ENCODE results near the gene SHISA5. TPM values are rescaled to one million over a fixed set of nuclear protein-coding genes. Genes with fewer than 3 reads are reported as not detected.

Gene SHISA5
- total RNA-seq, 2 experiments from 2014 or later: 266 to 271 TPM

DNA sequence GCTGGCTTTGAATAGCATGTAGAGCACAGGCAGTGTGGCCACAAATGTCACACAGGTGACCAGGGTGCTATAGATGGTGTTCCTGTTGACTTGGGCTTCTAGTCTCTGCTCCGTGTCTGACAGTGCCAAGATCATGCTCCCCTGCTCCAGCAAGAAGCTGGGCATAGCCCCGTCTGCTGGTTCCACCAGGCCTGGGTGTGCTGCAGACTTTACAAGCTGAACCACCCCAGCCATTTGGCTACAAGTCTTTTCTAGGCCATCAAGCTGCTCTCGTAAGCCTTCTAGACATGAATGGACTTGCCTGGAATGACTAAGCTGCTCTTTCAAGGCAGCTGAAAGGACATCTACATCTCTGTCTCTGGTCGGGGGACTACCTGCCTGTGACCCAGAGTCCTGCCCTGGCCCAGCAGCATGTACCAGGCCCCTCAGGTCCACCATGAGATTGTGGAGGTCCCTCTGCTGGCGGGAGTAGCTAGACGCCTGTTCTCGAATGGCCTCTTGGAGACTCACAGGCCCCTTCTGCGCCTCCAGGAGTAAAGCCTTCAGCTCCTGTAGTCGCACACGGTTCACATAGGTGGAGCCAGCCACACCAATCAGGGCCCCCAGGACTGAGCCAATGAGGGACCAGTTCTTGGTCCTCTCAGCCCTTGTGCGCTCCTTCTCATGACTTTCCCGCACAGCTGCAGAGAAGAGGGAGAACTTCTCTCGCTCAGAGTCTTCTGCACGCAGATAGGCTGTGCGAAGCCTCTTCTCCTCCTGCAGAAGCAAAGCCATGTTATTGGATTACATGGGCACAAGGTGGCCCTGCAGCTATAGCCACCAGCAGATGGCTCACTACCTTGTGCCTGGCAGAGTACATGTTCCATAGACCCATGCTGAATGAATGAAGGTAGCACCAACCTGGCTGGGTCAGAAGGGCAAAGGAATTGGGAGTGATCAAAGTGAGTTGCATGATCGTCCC is 71.3 kb downstream of the SHISA5 start:
- DNase-seq: peak; percentile 22
- Mint-ChIP-seq H3K27ac (no peak overlapping the region), H3K36me3 (ENCODE audit: low read depth) (peaks cover 19% of the 10 kb centered on the region), H3K27me3 (peaks cover 11% of the 10 kb centered on the region), H3K4me3 (no peak overlapping the region), H3K9me3 (no peaks in the 10 kb centered on the region), H3K4me1 (peaks cover 21% of the 10 kb centered on the region)
- POLR2A ChIA-PET: no interaction called here
- CTCF ChIA-PET: interaction anchor here (0.6 to 5.5 kb wide), 10 partner anchors 13 to 389 kb away, joined by 3 to 80 read pairs (median 4); partner anchors contain the start of gene ATRIP

DNA sequence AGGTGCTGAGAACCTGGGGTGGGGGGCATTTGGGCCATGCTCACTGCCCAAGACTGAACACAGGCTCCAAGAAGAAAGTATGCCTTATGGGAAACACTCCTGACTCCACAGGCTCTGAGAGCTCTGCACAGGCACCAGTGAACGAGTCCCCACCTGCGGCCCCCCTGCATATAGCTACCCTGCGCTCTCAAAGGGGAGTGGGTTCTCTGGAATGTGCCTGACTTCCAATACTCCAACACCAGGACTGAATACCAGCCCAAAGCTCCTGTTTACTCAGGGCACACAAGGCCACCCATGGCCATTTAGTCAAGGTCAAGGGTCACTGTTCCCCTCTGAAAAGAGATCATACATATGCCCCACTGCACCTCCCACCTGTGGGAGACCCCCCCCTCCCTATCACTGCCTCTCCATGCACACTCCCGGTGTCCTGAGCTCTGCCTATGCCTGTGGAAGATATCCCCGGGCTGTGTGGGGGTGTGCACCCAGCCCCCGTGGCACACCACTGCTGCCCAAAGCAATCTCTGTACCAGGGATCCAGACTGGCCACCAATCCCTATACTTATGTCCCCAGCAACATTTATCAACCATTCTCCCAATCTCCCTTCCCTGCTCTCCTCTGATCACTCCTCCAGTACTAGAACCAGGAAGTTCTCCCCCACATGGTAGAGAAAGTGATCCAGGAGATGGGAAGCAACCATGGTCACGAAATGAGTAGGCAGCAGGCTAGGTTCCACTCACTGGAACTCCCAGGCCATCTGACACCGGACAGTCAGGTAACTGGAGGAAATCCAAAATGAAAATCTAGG is 72.5 kb downstream of the SHISA5 start:
- H3K27ac Mint-ChIP-seq: peak overlapping the region; percentile 62
- peaks cover 20% of the 10 kb centered on the region for H3K27me3 Mint-ChIP-seq
- DNase-seq: no peak
- peaks cover 19% of the 10 kb centered on the region for H3K4me1 Mint-ChIP-seq
- POLR2A ChIA-PET: no interaction called here
- CTCF ChIA-PET: interaction anchor here (0.5 to 5.5 kb wide), 4 partner anchors 9 to 188 kb away, joined by 3 to 76 read pairs (median 4); partner anchors contain the start of genes ATRIP, CCDC51 and TMA7
- peak overlapping the region; percentile 69 for H3K4me3 Mint-ChIP-seq
- H3K9me3 Mint-ChIP-seq: no peaks in the 10 kb centered on the region
- peaks cover 19% of the 10 kb centered on the region for H3K36me3 Mint-ChIP-seq (ENCODE audit: low read depth)

DNA sequence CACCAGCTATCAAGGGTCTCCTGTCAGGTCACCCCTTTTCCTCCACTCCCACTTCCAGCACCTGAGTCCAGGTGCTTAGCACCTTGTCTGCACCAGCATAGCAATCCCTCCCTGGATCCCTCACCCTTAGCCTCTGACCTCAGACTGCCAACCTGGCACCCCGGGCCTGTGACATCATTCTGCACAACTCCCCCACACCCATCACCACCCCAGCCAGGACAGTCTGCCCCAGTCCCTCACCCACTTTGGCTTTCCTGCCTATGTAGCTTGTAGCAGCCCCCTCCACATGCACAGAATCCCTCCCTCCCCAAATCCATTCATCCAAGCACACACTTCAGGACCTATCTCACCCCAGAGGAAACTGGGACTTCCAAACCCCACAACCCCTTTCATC is 73.3 kb downstream of the SHISA5 start:
- Mint-ChIP-seq H3K9me3 (no peaks in the 10 kb centered on the region), H3K36me3 (ENCODE audit: low read depth) (peaks cover 19% of the 10 kb centered on the region), H3K4me1 (peaks cover 19% of the 10 kb centered on the region), H3K27ac (no peak overlapping the region), H3K27me3 (peaks cover 20% of the 10 kb centered on the region), H3K4me3 (peak overlapping the region; percentile 69)
- ChIA-PET POLR2A (no interaction called here), CTCF (interaction anchor here (0.8 to 2.6 kb wide), 7 partner anchors 9 to 160 kb away, joined by 3 to 6 read pairs (median 4); partner anchors contain the start of genes ATRIP, CCDC51 and TMA7)
- DNase-seq: no peak

DNA sequence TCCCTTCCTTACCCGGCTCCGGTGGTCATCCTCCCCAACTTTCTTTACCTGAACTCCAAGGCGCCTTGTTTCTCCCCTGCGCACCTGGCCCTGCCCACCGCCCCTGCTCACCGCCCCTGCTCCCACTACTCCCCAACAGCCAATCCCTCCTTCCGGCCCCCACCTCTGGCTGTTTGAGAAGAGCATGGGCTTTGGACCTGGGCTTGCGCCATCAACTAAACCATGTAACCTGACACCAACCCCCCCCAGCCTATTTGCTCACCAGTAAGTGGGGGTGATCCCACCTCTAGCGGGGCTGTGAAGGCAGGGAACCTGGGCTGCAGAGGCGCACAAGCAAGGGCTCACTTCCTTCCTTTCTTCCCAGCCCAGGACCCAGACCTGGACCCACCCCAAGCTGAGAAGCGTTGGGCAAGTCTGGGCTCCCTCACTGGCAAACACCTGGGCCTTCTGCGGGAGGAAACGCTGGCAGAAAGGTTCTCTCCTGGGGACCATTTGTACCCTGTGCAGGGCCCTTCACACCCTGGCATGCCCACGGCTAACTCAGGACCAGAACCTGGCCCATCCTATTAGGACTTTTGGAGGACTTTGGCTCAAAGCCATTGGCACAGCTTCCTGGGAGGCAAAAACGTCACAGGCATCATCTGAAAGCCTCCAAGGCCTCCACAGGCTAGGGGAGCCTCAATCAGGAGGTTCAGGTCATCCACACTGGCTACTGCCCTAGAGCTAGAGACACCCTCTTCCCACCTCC is 73.8 kb downstream of the SHISA5 start, which contains the start of gene PLXNB1:
Gene PLXNB1, minus strand, starts transcription at position 127 of the 748 bp plus-strand sequence. CDS start 5,475 bp downstream, outside the sequence.
- Mint-ChIP-seq H3K27ac (no peak within 1 kb of the TSS), H3K4me1 (peaks cover 19% of the 10 kb centered on the region)

DNA sequence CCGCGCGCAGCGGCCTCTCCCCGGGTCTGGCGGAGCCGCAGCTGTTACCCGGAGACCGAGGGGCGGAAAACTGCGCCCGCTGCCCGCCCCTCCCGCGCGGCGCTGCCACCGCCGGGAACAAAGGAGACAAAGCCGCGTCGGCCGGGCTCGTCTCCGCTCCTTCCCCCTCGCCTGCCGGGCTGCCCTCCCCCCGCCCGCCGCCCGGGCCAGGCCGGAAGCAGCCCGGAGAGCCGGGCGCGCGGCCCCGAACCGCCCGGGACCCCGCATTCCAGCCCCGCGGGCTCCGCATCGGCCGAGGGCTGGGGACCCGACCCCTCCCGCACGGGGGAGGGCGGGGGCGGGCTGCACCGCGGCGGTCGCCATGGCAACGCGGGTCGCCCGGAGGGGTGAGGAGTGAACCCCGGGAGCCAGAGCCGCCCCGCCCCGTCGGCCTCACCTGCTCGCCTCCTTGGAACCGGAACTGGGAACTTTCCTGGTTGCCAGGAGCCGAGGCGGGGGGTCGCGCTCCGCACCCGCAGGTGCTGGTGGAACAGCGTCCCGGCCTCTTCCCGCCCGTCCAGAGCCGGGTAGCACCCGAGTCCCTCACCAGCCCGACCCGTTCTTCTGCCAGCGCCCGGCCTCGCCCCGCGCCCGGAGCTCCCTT is 74.5 kb downstream of the SHISA5 start:
- Mint-ChIP-seq H3K4me1 (peaks cover 19% of the 10 kb centered on the region), H3K4me3 (peak overlapping the region; percentile 69), H3K36me3 (ENCODE audit: low read depth) (peaks cover 19% of the 10 kb centered on the region), H3K27ac (no peak overlapping the region), H3K9me3 (no peaks in the 10 kb centered on the region), H3K27me3 (peaks cover 20% of the 10 kb centered on the region)
- peak; percentile 58 for DNase-seq
- CTCF ChIA-PET: interaction anchor here (0.6 to 2.6 kb wide), 7 partner anchors 11 to 637 kb away, joined by 3 to 6 read pairs (median 4); partner anchors contain the start of genes CCDC51 and TMA7
- POLR2A ChIA-PET: no interaction called here

More for the DNA sequence above, 73.8 kb downstream of the SHISA5 start, which contains the start of gene PLXNB1:
- Mint-ChIP-seq H3K9me3 (no peaks in the 10 kb centered on the region), H3K36me3 (ENCODE audit: low read depth) (peaks cover 19% of the 10 kb centered on the region), H3K4me3 (peak within 1 kb of the TSS; percentile 69), H3K27me3 (peaks cover 20% of the 10 kb centered on the region)
- no peak for DNase-seq
- POLR2A ChIA-PET: no interaction called here
- CTCF ChIA-PET: interaction anchor here (0.6 to 2.6 kb wide), 9 partner anchors 10 to 159 kb away, joined by 3 to 6 read pairs (median 3); partner anchors contain the start of genes ATRIP, CCDC51 and TMA7

DNA sequence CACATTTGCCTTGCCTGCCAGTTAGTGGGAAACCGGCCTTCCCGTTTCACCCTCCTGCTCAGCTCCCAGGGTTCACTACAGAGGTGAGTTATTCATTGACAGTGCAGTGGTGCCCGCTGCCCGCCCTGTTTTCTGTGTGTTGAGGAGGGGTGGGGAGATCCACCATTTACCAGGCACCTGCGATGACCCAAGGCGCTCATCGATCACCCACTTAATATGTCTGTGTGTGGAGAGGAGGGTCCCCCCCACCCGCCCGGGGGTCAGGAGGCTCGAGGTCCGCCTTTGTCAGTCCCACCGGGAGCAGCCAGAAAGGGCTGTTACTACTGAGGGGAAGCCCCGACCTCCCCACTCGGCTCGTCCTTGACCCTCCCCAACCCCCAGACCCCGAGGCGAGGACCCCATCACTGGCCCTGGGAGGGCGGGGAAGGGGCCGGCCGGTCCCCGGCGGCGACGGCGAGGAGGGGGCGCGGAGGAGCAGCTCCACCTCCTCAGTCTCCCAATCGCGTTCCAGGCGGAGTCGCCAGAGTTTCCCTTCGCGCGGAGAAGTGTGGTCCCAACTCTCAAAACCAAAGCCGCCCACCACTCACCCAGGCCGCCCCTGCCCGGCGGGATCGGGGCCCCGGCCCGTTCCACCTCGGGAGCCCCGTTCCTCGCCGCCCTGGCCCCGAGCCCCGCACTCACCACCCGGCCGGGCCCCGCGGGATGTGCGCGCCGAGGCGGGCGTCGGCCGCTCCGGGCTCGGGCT is 75.2 kb downstream of the SHISA5 start:
- ChIA-PET POLR2A (interaction anchor here (0.6 kb wide), 1 partner anchor 275 kb away, joined by 6 read pairs; no protein-coding TSS in a partner anchor), CTCF (interaction anchor here (0.6 to 1.8 kb wide), 4 partner anchors 13 to 637 kb away, joined by 3 to 5 read pairs (median 4); no protein-coding TSS in a partner anchor)
- H3K4me1 Mint-ChIP-seq: peaks cover 19% of the 10 kb centered on the region
- H3K9me3 Mint-ChIP-seq: no peaks in the 10 kb centered on the region
- H3K36me3 Mint-ChIP-seq (ENCODE audit: low read depth): peaks cover 16% of the 10 kb centered on the region
- H3K27ac Mint-ChIP-seq: no peak overlapping the region
- DNase-seq: no peak
- H3K4me3 Mint-ChIP-seq: peak overlapping the region; percentile 49
- H3K27me3 Mint-ChIP-seq: peaks cover 20% of the 10 kb centered on the region

DNA sequence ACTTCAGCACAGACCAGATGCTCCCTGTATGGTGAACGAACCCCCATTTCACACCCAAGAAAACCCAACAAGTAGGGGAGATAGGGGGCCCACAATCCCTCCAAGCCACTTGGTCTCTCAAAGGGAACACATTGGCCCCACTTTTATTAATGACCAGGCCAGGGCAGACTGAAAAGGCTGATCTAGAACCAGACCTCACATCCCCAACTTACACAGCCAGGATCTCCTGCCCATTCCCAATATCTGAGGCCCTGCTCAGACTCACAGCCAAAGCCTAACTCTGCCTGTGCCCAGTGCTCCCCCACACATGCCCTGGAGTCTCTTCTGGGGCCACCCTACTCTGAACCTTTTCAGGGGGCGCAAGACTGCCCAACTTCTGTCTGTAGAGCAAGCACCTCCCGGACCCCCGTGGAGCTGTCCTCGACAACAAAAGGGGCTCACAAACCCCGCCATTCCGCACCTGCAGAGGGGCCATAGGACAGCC is 75.8 kb downstream of the SHISA5 start:
- peaks cover 18% of the 10 kb centered on the region for H3K4me1 Mint-ChIP-seq
- peak overlapping the region; percentile 49 for H3K4me3 Mint-ChIP-seq
- DNase-seq: no peak
- peaks cover 14% of the 10 kb centered on the region for H3K36me3 Mint-ChIP-seq (ENCODE audit: low read depth)
- H3K9me3 Mint-ChIP-seq: no peaks in the 10 kb centered on the region
- peak overlapping the region; percentile 17 for H3K27ac Mint-ChIP-seq
- ChIA-PET POLR2A (interaction anchor here (0.6 kb wide), 1 partner anchor 276 kb away, joined by 6 read pairs; no protein-coding TSS in a partner anchor), CTCF (interaction anchor here (1.2 to 2.1 kb wide), 2 partner anchors 8 to 27 kb away, joined by 5 to 9 read pairs; no protein-coding TSS in a partner anchor)
- peaks cover 20% of the 10 kb centered on the region for H3K27me3 Mint-ChIP-seq

DNA sequence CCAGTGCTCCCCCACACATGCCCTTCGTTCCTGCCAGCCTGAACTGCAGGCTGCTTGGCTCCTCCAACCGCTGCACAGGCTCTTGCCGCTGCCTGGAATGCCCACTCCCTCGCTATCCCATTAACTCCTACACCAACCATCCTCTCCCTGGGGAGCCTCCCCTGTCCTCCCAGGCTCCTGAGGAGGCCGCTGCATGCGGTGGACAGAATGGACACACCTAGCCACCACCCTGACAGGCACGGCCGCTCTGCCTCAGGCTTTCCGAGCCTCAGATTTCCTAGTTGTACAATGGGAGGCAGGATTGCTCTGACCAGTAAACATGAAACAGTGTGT is 76.4 kb downstream of the SHISA5 start:
- peak overlapping the region; percentile 49 for H3K4me3 Mint-ChIP-seq
- peaks cover 9% of the 10 kb centered on the region for H3K36me3 Mint-ChIP-seq (ENCODE audit: low read depth)
- peaks cover 15% of the 10 kb centered on the region for H3K4me1 Mint-ChIP-seq
- ChIA-PET CTCF (interaction anchor here (2.1 kb wide), 1 partner anchor 9 kb away, joined by 9 read pairs; no protein-coding TSS in a partner anchor), POLR2A (interaction anchor here (0.6 kb wide), 1 partner anchor 46 kb away, joined by 3 read pairs; no protein-coding TSS in a partner anchor)
- H3K27me3 Mint-ChIP-seq: peaks cover 20% of the 10 kb centered on the region
- no peak for DNase-seq
- H3K27ac Mint-ChIP-seq: peak overlapping the region; percentile 17
- H3K9me3 Mint-ChIP-seq: no peaks in the 10 kb centered on the region

DNA sequence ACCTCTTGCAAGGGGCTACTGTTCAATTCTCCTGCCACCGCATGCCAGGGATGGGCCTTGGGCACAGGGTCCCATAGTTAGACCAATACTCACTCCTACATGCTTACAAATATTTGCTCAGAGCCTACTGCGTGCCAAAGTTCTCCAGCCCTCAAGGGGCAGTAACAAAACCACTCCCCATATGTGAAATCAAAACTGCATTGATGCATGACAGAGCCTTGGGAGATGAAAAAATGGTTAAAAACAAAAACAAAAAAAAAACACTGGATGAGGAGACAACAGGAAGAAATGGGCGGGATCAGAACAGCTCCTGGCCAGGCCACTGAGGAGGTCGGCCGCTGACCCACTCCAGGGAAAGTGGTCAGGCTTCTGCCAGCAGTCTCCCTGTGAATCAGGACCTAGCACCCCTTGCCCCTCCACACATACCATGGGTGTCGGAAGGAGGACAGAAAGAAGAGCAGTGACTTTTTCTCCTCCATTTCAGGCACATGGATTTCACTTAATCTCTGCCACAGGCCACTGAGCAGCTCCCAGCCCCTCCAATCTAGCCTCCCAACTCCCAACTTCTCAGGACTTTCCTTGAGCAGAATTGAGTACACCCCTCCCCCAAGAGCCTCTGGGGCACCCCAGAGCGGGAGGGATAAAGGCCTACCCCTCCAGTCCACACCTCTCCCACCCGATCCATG is 76.9 kb downstream of the SHISA5 start:
- Mint-ChIP-seq H3K27ac (no peak overlapping the region), H3K36me3 (ENCODE audit: low read depth) (peaks cover 4% of the 10 kb centered on the region), H3K4me3 (no peak overlapping the region), H3K27me3 (peaks cover 20% of the 10 kb centered on the region), H3K4me1 (peaks cover 15% of the 10 kb centered on the region), H3K9me3 (no peaks in the 10 kb centered on the region)
- no peak for DNase-seq
- ChIA-PET CTCF (interaction anchor here (2.1 kb wide), 1 partner anchor 9 kb away, joined by 9 read pairs; no protein-coding TSS in a partner anchor), POLR2A (interaction anchor here (0.6 kb wide), 1 partner anchor 46 kb away, joined by 3 read pairs; no protein-coding TSS in a partner anchor)

DNA sequence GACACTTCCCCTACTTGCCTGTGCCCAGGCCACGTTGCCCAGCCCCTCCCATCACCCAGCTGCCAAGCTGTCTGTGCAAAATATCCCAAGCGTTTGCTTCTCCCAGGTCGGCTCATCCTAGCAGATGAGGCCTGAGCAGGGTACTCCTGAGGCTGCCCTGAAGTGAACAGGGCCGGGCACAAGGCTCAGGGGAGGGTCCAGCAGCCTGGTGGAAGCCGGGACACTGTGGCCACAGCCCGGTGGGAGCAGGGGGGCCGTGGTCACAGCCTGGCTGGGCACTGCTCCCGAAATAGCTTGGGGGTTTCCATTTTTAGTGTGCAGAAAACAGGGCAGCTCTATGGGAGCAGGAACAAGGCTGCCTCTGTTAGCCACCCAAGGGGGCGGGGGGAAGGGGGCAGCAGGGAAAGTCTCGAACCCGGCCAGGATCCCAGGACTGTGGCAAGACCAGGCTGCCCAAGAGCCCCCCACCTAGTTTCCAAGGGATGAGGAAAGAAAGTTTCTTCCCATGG is 77.5 kb downstream of the SHISA5 start:
- Mint-ChIP-seq H3K4me3 (no peak overlapping the region), H3K36me3 (ENCODE audit: low read depth) (peaks cover under 1% of the 10 kb centered on the region), H3K4me1 (peaks cover 14% of the 10 kb centered on the region)

More for the DNA sequence above, 77.5 kb downstream of the SHISA5 start:
- Mint-ChIP-seq H3K27ac (no peak overlapping the region), H3K27me3 (peaks cover 20% of the 10 kb centered on the region), H3K9me3 (no peaks in the 10 kb centered on the region)
- ChIA-PET POLR2A (no interaction called here), CTCF (interaction anchor here (2.1 kb wide), 1 partner anchor 10 kb away, joined by 9 read pairs; no protein-coding TSS in a partner anchor)
- no peak for DNase-seq

Data from activated CD4-positive, alpha-beta T cell treated with anti-CD3 and anti-CD28 coated beads, Interleukin-2, amount 10 ng/mL, durations not matched to agents 7 days and 5 days (primary cell).